Posterior vena cava (tissue), 2 donors: ENCODE data around the gene DTYMK. TPM values are rescaled to one million over a fixed set of nuclear protein-coding genes. Genes with fewer than 3 reads are reported as not detected.
"Not testable (repeated sequence)": the region's sequence is repeated elsewhere in the genome, so short reads cannot be mapped to it uniquely, and the experiment has no call there.

Experiments used
- DNase-seq: peaks from one replicate; pipeline ENCODE4 v3.0.0-alpha.2; 2020; ENCODE audit warnings: low spot score
- intact Hi-C, 2 donors: fragments of 100-400 bp; cut with DNase I; formaldehyde crosslinking; loops; one replicate each; pipeline versions ENCODE4 v1.14.1 to v1.14.2; 2022 to 2023
- total RNA-seq, 2 donors: library from RNA; stranded (reverse); fragmentation: NEBNext Ultra II Directional; extraction: Animal tissue kit (Norgen Biotek cat#: 25700); gene quantifications; one replicate each; pipeline ENCODE4 v1.2.1, GENCODE V29; 2021
- donor health status: DM: yes; HTN: yes; CAD: no.
- donor health status: DM: yes; HTN: yes; CAD: no.

The DTYMK gene
- total RNA-seq, 2 donors from 2014 or later: 12.8 to 14.8 TPM

GRCh38 chr2:241675885-241676284 is 10.7 kb downstream of the DTYMK start:
- intact Hi-C loops: no loop called here
- DNase-seq: no peak

- DNase-seq: no peak
- intact Hi-C loops: no loop called here
Observed at GRCh38 chr2:241673797-241674725, 12.6 kb downstream of the DTYMK start.

GRCh38 chr2:241673189-241673663 is 13.4 kb downstream of the DTYMK start:
- intact Hi-C loops: no loop called here
- no peak for DNase-seq

GRCh38 chr2:241672243-241673188 is 14.1 kb downstream of the DTYMK start:
- no peak for DNase-seq

GRCh38 chr2:241671457-241672240 is 15.0 kb downstream of the DTYMK start:
- intact Hi-C loops: no loop called here

More at GRCh38 chr2:241672243-241673188, 14.1 kb downstream of the DTYMK start:
- intact Hi-C loops: no loop called here

GRCh38 chr2:241670333-241671110 is 16.1 kb downstream of the DTYMK start:
- no peak for DNase-seq
- intact Hi-C loops: no loop called here

More at GRCh38 chr2:241671457-241672240, 15.0 kb downstream of the DTYMK start:
- no peak for DNase-seq

- DNase-seq: no peak
- intact Hi-C loops: no loop called here
Observed at GRCh38 chr2:241668839-241669238, 17.8 kb downstream of the DTYMK start.

- DNase-seq: no peak
- intact Hi-C loops: no loop called here
Observed at GRCh38 chr2:241668354-241668753, 18.3 kb downstream of the DTYMK start.

- intact Hi-C loops: no loop called here
- no peak for DNase-seq
Observed at GRCh38 chr2:241666627-241667400, 19.8 kb downstream of the DTYMK start.

GRCh38 chr2:241665731-241666440 is 20.7 kb downstream of the DTYMK start:
- no peak for DNase-seq
- intact Hi-C loops: no loop called here

- intact Hi-C loops, DNase-seq: not testable (repeated sequence)
Observed at GRCh38 chr2:241662731-241663130, 23.9 kb downstream of the DTYMK start.

GRCh38 chr2:241660593-241661213 is 25.9 kb downstream of the DTYMK start:
- intact Hi-C loops: no loop called here
- no peak for DNase-seq

GRCh38 chr2:241659150-241659739 is 27.4 kb downstream of the DTYMK start:
- peak; percentile 89 for DNase-seq
- intact Hi-C loops: no loop called here

- intact Hi-C loops: no loop called here
- DNase-seq: no peak
Observed at GRCh38 chr2:241658296-241658695, 28.3 kb downstream of the DTYMK start.

- DNase-seq: no peak
- intact Hi-C loops: no loop called here
Observed at GRCh38 chr2:241657786-241658254, 28.8 kb downstream of the DTYMK start.

GRCh38 chr2:241656190-241656741 is 30.3 kb downstream of the DTYMK start:
- no peak for DNase-seq
- intact Hi-C loops: no loop called here
